Loucy (cell line): ENCODE measurements around the gene COQ8B.

Experiments
- H2AFZ ChIP-seq: fragments of 200-600 bp; sonication (generic); 2 replicates; pipeline ENCODE4 v1.6.0; 2016; ENCODE audit warnings: antibody characterized with exemption, mild to moderate bottlenecking, low read length, moderate library complexity
- H3F3A ChIP-seq: fragments of 200-600 bp; 2 replicates; pipeline ENCODE4 v1.6.0; 2016; ENCODE audit warnings: antibody characterized with exemption, low read depth, mild to moderate bottlenecking
- H3K27me3 ChIP-seq: fragments of 200-600 bp; sonication (generic); 2 replicates; pipeline ENCODE4 v1.6.1; 2014; ENCODE audit warnings: low read length, mild to moderate bottlenecking; ENCODE audit not compliant: insufficient read depth, poor library complexity, severe bottlenecking
- H3K36me3 ChIP-seq: fragments of 200-600 bp; sonication (generic); 2 replicates; pipeline ENCODE4 v1.6.1; 2016; ENCODE audit warnings: low read length; ENCODE audit not compliant: insufficient read depth
- H3K4me1 ChIP-seq: fragments of 200-600 bp; sonication (generic); 2 replicates; pipeline ENCODE4 v1.5.1; 2014; ENCODE audit warnings: low read length, mild to moderate bottlenecking; ENCODE audit not compliant: insufficient read depth, poor library complexity, severe bottlenecking
- H3K4me2 ChIP-seq: fragments of 200-600 bp; sonication (generic); 2 replicates; pipeline ENCODE4 v1.6.0; 2014; ENCODE audit warnings: antibody characterized with exemption, low read length, low read depth, mild to moderate bottlenecking; ENCODE audit not compliant: poor library complexity, severe bottlenecking
- H3K4me3 ChIP-seq: fragments of 200-600 bp; sonication (generic); 2 replicates; pipeline ENCODE4 v1.5.1; 2014; ENCODE audit warnings: low read length, mild to moderate bottlenecking, mixed read lengths; ENCODE audit not compliant: poor library complexity, severe bottlenecking
- H3K79me2 ChIP-seq: fragments of 200-600 bp; sonication (generic); 2 replicates; pipeline ENCODE4 v1.6.1; 2014; ENCODE audit warnings: low read length; ENCODE audit not compliant: insufficient read depth
- H3K9ac ChIP-seq: fragments of 200-600 bp; sonication (generic); 2 replicates; pipeline ENCODE4 v1.6.0; 2014; ENCODE audit warnings: mild to moderate bottlenecking, low read depth, low read length, moderate library complexity; ENCODE audit not compliant: poor library complexity, severe bottlenecking
- H3K9me2 ChIP-seq: fragments of 200-600 bp; sonication (generic); replicated peaks from 2 replicates; pipeline ENCODE4 v1.6.1; 2016; ENCODE audit warnings: low read depth, low read length, mixed read lengths
- H3K9me3 ChIP-seq: fragments of 200-600 bp; sonication (generic); 2 replicates; pipeline ENCODE4 v1.6.1; 2014; ENCODE audit warnings: mild to moderate bottlenecking, antibody characterized with exemption, low read length, low read depth; ENCODE audit not compliant: insufficient read depth
- H4K20me1 ChIP-seq: fragments of 200-600 bp; sonication (generic); 2 replicates; pipeline ENCODE4 v1.6.0; 2014; ENCODE audit warnings: antibody characterized with exemption, low read length, mild to moderate bottlenecking; ENCODE audit not compliant: insufficient read depth, poor library complexity, severe bottlenecking
- EZH2phosphoT487 ChIP-seq: fragments of 200-600 bp; IDR thresholded peaks from 2 replicates; pipeline ENCODE4 v1.6.1; 2018; ENCODE audit warnings: antibody characterized with exemption, mild to moderate bottlenecking, moderate library complexity, borderline replicate concordance
- TF ChIP-seq, protein P1 (sequence below): fragments of 200-600 bp; sonication (generic); conservative IDR thresholded peaks from 2 replicates; pipeline ENCODE4 v1.5.1; 2014; ENCODE audit warnings: mild to moderate bottlenecking, antibody characterized with exemption, low read length

Gene COQ8B

DNA sequence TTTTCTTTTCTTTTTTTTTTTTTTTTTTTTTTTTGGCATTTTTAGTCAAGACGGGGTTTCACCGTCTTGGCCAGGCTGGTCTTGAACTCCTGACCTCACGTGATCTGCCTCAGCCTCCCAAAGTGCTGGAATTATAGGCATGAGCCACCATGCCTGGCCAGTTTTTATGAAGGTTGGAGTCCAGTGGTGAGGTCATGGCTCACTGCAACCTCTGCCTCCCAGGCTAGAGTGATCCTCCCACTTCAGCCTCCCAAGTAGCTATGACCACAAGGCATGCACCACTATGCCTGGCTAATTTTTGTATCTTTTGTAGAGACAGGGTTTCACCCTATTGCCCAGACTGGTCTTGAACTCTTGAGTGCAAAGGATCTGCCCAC is 38.5 kb upstream of the COQ8B start:
- H3K9me2 ChIP-seq = no peaks in the 10 kb centered on the region
- H3K36me3 ChIP-seq = peaks cover 35% of the 10 kb centered on the region; the same call in 1 of the 2 replicates
- H3K27me3 ChIP-seq = no peaks in the 10 kb centered on the region
- peak overlapping the region; percentile 44 for H3K9ac ChIP-seq
- peaks cover 67% of the 10 kb centered on the region for H4K20me1 ChIP-seq
- no peaks in the 10 kb centered on the region for H3F3A ChIP-seq
- TF ChIP-seq, protein P1, sequence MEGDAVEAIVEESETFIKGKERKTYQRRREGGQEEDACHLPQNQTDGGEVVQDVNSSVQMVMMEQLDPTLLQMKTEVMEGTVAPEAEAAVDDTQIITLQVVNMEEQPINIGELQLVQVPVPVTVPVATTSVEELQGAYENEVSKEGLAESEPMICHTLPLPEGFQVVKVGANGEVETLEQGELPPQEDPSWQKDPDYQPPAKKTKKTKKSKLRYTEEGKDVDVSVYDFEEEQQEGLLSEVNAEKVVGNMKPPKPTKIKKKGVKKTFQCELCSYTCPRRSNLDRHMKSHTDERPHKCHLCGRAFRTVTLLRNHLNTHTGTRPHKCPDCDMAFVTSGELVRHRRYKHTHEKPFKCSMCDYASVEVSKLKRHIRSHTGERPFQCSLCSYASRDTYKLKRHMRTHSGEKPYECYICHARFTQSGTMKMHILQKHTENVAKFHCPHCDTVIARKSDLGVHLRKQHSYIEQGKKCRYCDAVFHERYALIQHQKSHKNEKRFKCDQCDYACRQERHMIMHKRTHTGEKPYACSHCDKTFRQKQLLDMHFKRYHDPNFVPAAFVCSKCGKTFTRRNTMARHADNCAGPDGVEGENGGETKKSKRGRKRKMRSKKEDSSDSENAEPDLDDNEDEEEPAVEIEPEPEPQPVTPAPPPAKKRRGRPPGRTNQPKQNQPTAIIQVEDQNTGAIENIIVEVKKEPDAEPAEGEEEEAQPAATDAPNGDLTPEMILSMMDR = no peak
- no peak for TF ChIP-seq EZH2phosphoT487
- peaks cover 83% of the 10 kb centered on the region for H3K79me2 ChIP-seq
- H2AFZ ChIP-seq = no peak overlapping the region
- H3K4me3 ChIP-seq = peak overlapping the region; percentile 68
- peak overlapping the region; percentile 80 for H3K4me2 ChIP-seq
- H3K9me3 ChIP-seq = no peaks in the 10 kb centered on the region
- H3K4me1 ChIP-seq = peaks cover 38% of the 10 kb centered on the region

DNA sequence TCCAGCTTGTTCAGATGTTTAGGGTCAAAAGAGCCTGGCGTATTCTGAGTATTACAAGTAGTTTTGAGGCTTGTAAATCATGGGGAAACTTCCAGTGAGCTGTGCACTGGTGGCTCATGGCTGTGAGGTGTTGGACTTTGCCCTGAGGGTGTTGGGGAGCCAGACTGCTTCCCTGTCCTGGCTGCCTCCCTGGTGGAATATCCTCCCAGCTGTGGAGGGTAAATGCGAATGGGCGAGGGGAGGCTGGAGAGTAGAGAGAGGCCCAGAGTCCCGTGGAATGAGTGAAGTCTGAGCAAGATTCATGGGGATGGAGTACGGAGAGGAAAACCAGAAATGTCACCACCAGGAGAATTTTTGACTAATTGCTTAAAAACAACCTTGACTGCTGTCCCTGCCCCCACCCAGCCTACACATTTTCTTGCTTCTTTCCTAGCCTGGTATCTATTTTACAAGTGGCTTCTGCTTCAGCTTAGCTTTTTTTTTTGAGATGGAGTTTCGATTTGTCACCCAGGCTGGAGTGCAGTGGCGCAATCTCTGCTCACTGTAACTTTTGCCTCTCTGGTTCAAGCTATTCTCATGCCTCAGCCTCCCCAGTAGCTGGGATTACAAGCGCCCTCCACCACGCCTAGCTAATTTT is 38.0 kb upstream of the COQ8B start:
- H3K4me3 ChIP-seq = peak overlapping the region; percentile 68
- peaks cover 85% of the 10 kb centered on the region for H3K79me2 ChIP-seq
- TF ChIP-seq EZH2phosphoT487 = no peak
- TF ChIP-seq, protein P1 = no peak
- no peaks in the 10 kb centered on the region for H3K27me3 ChIP-seq
- no peak overlapping the region for H2AFZ ChIP-seq
- H3K4me1 ChIP-seq = peaks cover 42% of the 10 kb centered on the region
- peaks cover 30% of the 10 kb centered on the region; the same call in 1 of the 2 replicates for H3K36me3 ChIP-seq
- peak overlapping the region; percentile 80 for H3K4me2 ChIP-seq
- no peaks in the 10 kb centered on the region for H3F3A ChIP-seq
- H3K9me3 ChIP-seq = no peaks in the 10 kb centered on the region
- H4K20me1 ChIP-seq = peaks cover 63% of the 10 kb centered on the region
- H3K9me2 ChIP-seq = no peaks in the 10 kb centered on the region
- peak overlapping the region; percentile 44 for H3K9ac ChIP-seq

DNA sequence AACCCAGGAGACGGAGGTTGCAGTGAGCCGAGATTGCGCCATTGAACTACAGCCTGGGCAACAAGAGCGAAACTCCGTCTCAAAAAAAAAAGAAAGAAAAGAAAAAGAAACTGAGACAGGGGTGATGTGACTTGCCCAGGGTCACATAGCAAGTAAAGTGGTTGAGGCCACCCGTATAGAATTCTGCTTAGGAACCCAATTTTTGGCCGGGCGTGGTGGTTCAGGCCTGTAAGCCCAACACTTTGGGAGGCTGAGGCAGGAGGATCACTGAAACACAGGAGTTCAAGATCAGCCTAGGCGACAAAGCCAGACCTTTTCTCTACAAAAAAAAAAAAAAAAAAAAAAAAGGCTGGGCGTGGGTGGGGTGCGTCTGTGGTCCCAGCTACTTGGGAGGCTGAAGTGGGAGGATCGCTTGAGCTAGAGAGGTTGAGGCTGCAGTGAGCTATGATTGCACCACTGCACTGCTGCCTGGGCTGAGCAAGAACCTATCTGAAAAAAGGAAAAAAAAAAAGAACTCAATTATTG is 35.6 kb upstream of the COQ8B start:
- Histone ChIP-seq H3K9me3 (no peaks in the 10 kb centered on the region), H3K9ac (peak overlapping the region; percentile 95), H3K4me2 (peak overlapping the region; percentile 73), H3K9me2 (no peaks in the 10 kb centered on the region), H3K4me3 (peak overlapping the region; percentile 96), H3K27me3 (no peaks in the 10 kb centered on the region), H2AFZ (no peak overlapping the region), H3K36me3 (peaks cover 11% of the 10 kb centered on the region; the same call in 1 of the 2 replicates), H4K20me1 (peaks cover 51% of the 10 kb centered on the region), H3K79me2 (peaks cover 91% of the 10 kb centered on the region), H3F3A (no peaks in the 10 kb centered on the region), H3K4me1 (peaks cover 58% of the 10 kb centered on the region)
- TF ChIP-seq EZH2phosphoT487 = no peak
- TF ChIP-seq, protein P1 = no peak
